Small intestine (tissue), 16 donors: Measurements from ENCODE around the gene TMED8. TPM values are rescaled to one million over a fixed set of nuclear protein-coding genes. Genes with fewer than 3 reads are reported as not detected.
A peak's percentile ranks its signal among the peaks of the same experiment; 100 is the strongest.
"Not testable (repeated sequence)": the region's sequence is repeated elsewhere in the genome, so short reads cannot be mapped to it uniquely, and the experiment has no call there.

ENCODE experiments used
- DNase-seq, 2 donors: peaks; one replicate each; pipeline versions ENCODE4 v3.0.0 to v3.0.0-alpha.2; 2013
- FAIRE-seq: peaks from 2 replicates; lab custom pipeline; 2012; peaks lifted over from hg19 to GRCh38; lab: Jason Lieb, UNC
- H3K27ac ChIP-seq, 3 donors: one replicate each; pipeline ENCODE4 v1.5.1; 2013; ENCODE audit warnings: low read length in 2 of 3, mild to moderate bottlenecking in 2 of 3, control low read depth in 1 of 3, inconsistent platforms in 1 of 3, low read depth in 1 of 3, moderate library complexity in 1 of 3
- H3K27me3 ChIP-seq, 3 donors: one replicate each; pipeline ENCODE4 v1.6.1; 2013; ENCODE audit warnings: low read length in 3 of 3, inconsistent platforms in 1 of 3; ENCODE audit not compliant: control insufficient read depth in 3 of 3, insufficient read depth in 3 of 3
- H3K36me3 ChIP-seq, 3 donors: one replicate each; pipeline ENCODE4 v1.6.1; 2013; ENCODE audit warnings: low read length in 3 of 3, inconsistent platforms in 1 of 3, low read depth in 1 of 3, mild to moderate bottlenecking in 1 of 3, moderate library complexity in 1 of 3; ENCODE audit not compliant: control insufficient read depth in 3 of 3, insufficient read depth in 2 of 3
- H3K4me1 ChIP-seq, 3 donors: one replicate each; pipeline ENCODE4 v1.6.1; 2013; ENCODE audit warnings: low read length in 2 of 3, inconsistent platforms in 1 of 3, low read depth in 1 of 3, mild to moderate bottlenecking in 1 of 3, moderate library complexity in 1 of 3; ENCODE audit not compliant: control insufficient read depth in 3 of 3, insufficient read depth in 2 of 3
- H3K4me3 ChIP-seq, 3 donors: one replicate each; pipeline ENCODE4 v1.5.1; 2013; ENCODE audit warnings: low read length in 3 of 3, control low read depth in 1 of 3, inconsistent platforms in 1 of 3, low read depth in 1 of 3, mild to moderate bottlenecking in 1 of 3, moderate library complexity in 1 of 3
- H3K9me3 ChIP-seq, 2 donors: one replicate each; pipeline ENCODE4 v1.6.1; 2013; ENCODE audit warnings: low read depth in 1 of 2, low read length in 1 of 2; ENCODE audit not compliant: control insufficient read depth in 2 of 2, insufficient read depth in 1 of 2
- WGBS, 3 donors: extraction: QIAGEN DNeasy Blood & Tissue Kit; methylation state at CpG; one replicate each; pipeline ENCODE4 v1.1.7; 2013; 5-methylcytosine and 5-hydroxymethylcytosine counted together
- long read RNA-seq, 10 donors: transcript quantifications; one replicate each; lab custom pipeline, GENCODE V29; 2026
- polyA plus RNA-seq, 4 donors: library from polyadenylated mRNA; stranded (reverse) in 3 of 4; unstranded in 1 of 4; fragments of 200-250 nt in 3 of 4; fragments of 120-200 nt in 1 of 4; gene quantifications; one replicate each; pipeline versions ENCODE4 v1.2.1 to v1.2.3, GENCODE V29; 2013
- donor health status: healthy with polysubstance abuse.
- donor health status: control.
- donor health status: control.
- donor health status: Bipolar disorder and iron deficiency.
- donor health status: healthy.

The TMED8 gene
- 10 to 100 TPM in 1 of 4 donors, 1 to 10 TPM in 3; 1.9 to 14.0 (median 3.2) TPM for polyA plus RNA-seq
- long read RNA-seq, donor 1, result 0 reads
- long read RNA-seq, donor 2, result 0 reads
- long read RNA-seq, donor 3, full-length matches to known transcripts, result 1 of 1 reads
- long read RNA-seq, donor 3, partial matches to known transcripts, result 0 of 1 reads
- long read RNA-seq, donor 3, other reads (novel, unspliced or antisense), result 0 of 1 reads
- long read RNA-seq, donor 4, result 0 reads
- long read RNA-seq, donor 5, result 0 reads
- long read RNA-seq, donor 6, full-length matches to known transcripts, result 1 of 1 reads
- long read RNA-seq, donor 6, partial matches to known transcripts, result 0 of 1 reads
- long read RNA-seq, donor 6, other reads (novel, unspliced or antisense), result 0 of 1 reads
- long read RNA-seq, donor 7, result 0 reads
- long read RNA-seq, donor 8, result 0 reads
- long read RNA-seq, donor 9, full-length matches to known transcripts, result 1 of 1 reads
- long read RNA-seq, donor 9, partial matches to known transcripts, result 0 of 1 reads
- long read RNA-seq, donor 9, other reads (novel, unspliced or antisense), result 0 of 1 reads
- long read RNA-seq, donor 10, full-length matches to known transcripts, result 2 of 2 reads
- long read RNA-seq, donor 10, partial matches to known transcripts, result 0 of 2 reads
- long read RNA-seq, donor 10, other reads (novel, unspliced or antisense), result 0 of 2 reads

GRCh38 chr14:77376771-77377501, at the start of gene TMED8, which contains the start of gene SAMD15:
TSS of gene TMED8 (minus strand) at chr14:77377094. CDS start at chr14:77377053, 41 bp downstream.
TSS of gene SAMD15 (plus strand) at chr14:77377379. CDS start at chr14:77377419, 40 bp downstream.
- WGBS, 3 donors, result 0% methylated on average over 57 to 69 of the region's 69 CpGs
- no peak for FAIRE-seq
- H3K9me3 ChIP-seq, result no peaks in the 10 kb centered on the region
- DNase-seq, result peak; percentile 81 to 94
- H3K36me3 ChIP-seq, result no peaks in the 10 kb centered on the region
- peak within 1 kb of the TSS; percentile 87 to 96 (median 89) for H3K4me3 ChIP-seq
- peaks cover 0 to 12% (median 0%) of the 10 kb centered on the region in 3 donors for H3K4me1 ChIP-seq
- H3K27ac ChIP-seq, result peak within 1 kb of the TSS; percentile 66 to 89 (median 79)
- no peaks in the 10 kb centered on the region for H3K27me3 ChIP-seq

- WGBS, 3 donors, result 96 to 98% (median 97%) methylated on average over 3 of the region's 3 CpGs
These were observed 49.5 kb upstream of the TMED8 start for GRCh38 chr14:77426396-77426795.

GRCh38 chr14:77424862-77425261, 48.0 kb upstream of the TMED8 start:
- no peak for FAIRE-seq
- Histone ChIP-seq H3K4me1 (no peaks in the 10 kb centered on the region), H3K9me3 (peaks cover 0 to 1% of the 10 kb centered on the region in 2 donors), H3K36me3 (peaks cover 22 to 40% (median 31%) of the 10 kb centered on the region in 3 donors), H3K4me3 (no peak overlapping the region), H3K27ac (no peak overlapping the region), H3K27me3 (no peaks in the 10 kb centered on the region)
- 86 to 98% (median 96%) methylated on average over 3 of the region's 3 CpGs for WGBS, 3 donors
- no peak for DNase-seq

More at GRCh38 chr14:77426396-77426795, 49.5 kb upstream of the TMED8 start:
- FAIRE-seq, result no peak
- H3K4me1 ChIP-seq, result no peaks in the 10 kb centered on the region
- DNase-seq, result no peak
- no peaks in the 10 kb centered on the region for H3K27me3 ChIP-seq
- H3K9me3 ChIP-seq, result no peaks in the 10 kb centered on the region
- H3K4me3 ChIP-seq, result no peak overlapping the region
- H3K27ac ChIP-seq, result no peak overlapping the region
- peaks cover 22 to 44% (median 31%) of the 10 kb centered on the region in 3 donors for H3K36me3 ChIP-seq

- 97 to 100% (median 99%) methylated on average over 1 of the region's 1 CpG for WGBS, 3 donors
- FAIRE-seq (no peak), DNase-seq (no peak)
- no peaks in the 10 kb centered on the region for H3K4me1 ChIP-seq
- no peak within 1 kb of the TSS for H3K27ac ChIP-seq
- H3K27me3 ChIP-seq, result no peaks in the 10 kb centered on the region
- no peak within 1 kb of the TSS for H3K4me3 ChIP-seq
- H3K9me3 ChIP-seq, result peaks cover 0 to 13% of the 10 kb centered on the region in 2 donors
- H3K36me3 ChIP-seq, result peaks cover 17 to 29% (median 20%) of the 10 kb centered on the region in 3 donors
These were observed 46.5 kb upstream of the TMED8 start, which contains the start of gene NOXRED1 for GRCh38 chr14:77423423-77423822. TSS of gene NOXRED1 (minus strand) at chr14:77423523. CDS start at chr14:77422889, 634 bp downstream.

GRCh38 chr14:77421201-77421600, 44.3 kb upstream of the TMED8 start:
- Histone ChIP-seq H3K27me3 (no peaks in the 10 kb centered on the region), H3K4me1 (no peaks in the 10 kb centered on the region), H3K9me3 (peaks cover 0 to 17% of the 10 kb centered on the region in 2 donors), H3K36me3 (peaks cover 10 to 17% (median 12%) of the 10 kb centered on the region in 3 donors), H3K27ac (no peak overlapping the region), H3K4me3 (no peak overlapping the region)
- WGBS, 3 donors, result 49 to 89% (median 69%) methylated on average over 2 of the region's 2 CpGs
- no peak for DNase-seq
- FAIRE-seq, result no peak

GRCh38 chr14:77416836-77417235, 39.9 kb upstream of the TMED8 start:
- no peak overlapping the region for H3K27ac ChIP-seq
- H3K9me3 ChIP-seq, result peaks cover 0 to 17% of the 10 kb centered on the region in 2 donors
- DNase-seq (no peak), FAIRE-seq (no peak)
- no peaks in the 10 kb centered on the region for H3K4me1 ChIP-seq
- H3K27me3 ChIP-seq, result no peaks in the 10 kb centered on the region
- peaks cover 0 to 2% (median 0%) of the 10 kb centered on the region in 3 donors for H3K36me3 ChIP-seq
- whole genome bisulfite sequencing, 3 donors, result 93 to 96% (median 95%) methylated on average over 6 to 8 of the region's 8 CpGs
- no peak overlapping the region for H3K4me3 ChIP-seq

- DNase-seq, H3K36me3 ChIP-seq, H3K4me3 ChIP-seq, H3K27ac ChIP-seq, FAIRE-seq, H3K27me3 ChIP-seq, H3K4me1 ChIP-seq: not testable (repeated sequence)
- peaks cover 0 to 17% of the 10 kb centered on the region in 2 donors for H3K9me3 ChIP-seq
- 43 to 79% (median 59%) methylated on average over 2 of the region's 3 CpGs for WGBS, 3 donors
These were observed 39.2 kb upstream of the TMED8 start for GRCh38 chr14:77416098-77416497.
